ENCODE measurements around the gene MRPS6. TPM values are rescaled to one million over a fixed set of nuclear protein-coding genes. Genes with fewer than 3 reads are reported as not detected.

The MRPS6 gene
- total RNA-seq, 1 experiment from 2014 or later = 115 TPM

GRCh38 chr21:34174470-34174869 is 101.1 kb downstream of the MRPS6 start:
- TF ChIP-seq EZH2 (IDR thresholded peaks at IDR 0.05; ENCODE audit: borderline replicate concordance, low read depth, low read length, poor library complexity, severe bottlenecking) (no peak), CTCF (conservative IDR thresholded peaks at IDR 0.05; ENCODE audit: low read depth, low read length) (no peak)
- BruUV-seq (replicated peaks) = no TSS peak
- H3K27ac ChIP-seq (ENCODE audit: low read depth, low read length, poor library complexity, severe bottlenecking) = no peak overlapping the region
- H3K4me3 ChIP-seq (ENCODE audit: low read depth, low read length, poor library complexity, severe bottlenecking) = no peak overlapping the region
- H3K4me1 ChIP-seq (ENCODE audit: insufficient read depth, low read length, poor library complexity, severe bottlenecking) = no peaks in the 10 kb centered on the region
- ChIA-PET CTCF (no interaction called here), POLR2A (ENCODE audit: low non-redundant PET) (no interaction called here)
- peaks cover 13% of the 10 kb centered on the region for H3K9me3 ChIP-seq (ENCODE audit: low read depth, low read length, poor library complexity, severe bottlenecking)
- H3K36me3 ChIP-seq (ENCODE audit: insufficient read depth, low read length, poor library complexity, severe bottlenecking) = no peaks in the 10 kb centered on the region
- intact Hi-C loops (cut with micrococcal nuclease; ENCODE audit: unreplicated experiment) = no loop called here
- H3K27me3 ChIP-seq (replicated peaks; ENCODE audit: insufficient read depth, low read depth, low read length, poor library complexity) = no peaks in the 10 kb centered on the region
- no peak for DNase-seq (ENCODE audit: low spot score)

- DNase-seq (ENCODE audit: low spot score) = no peak
- ChIA-PET POLR2A (ENCODE audit: low non-redundant PET) (no interaction called here), CTCF (no interaction called here)
- Histone ChIP-seq H3K4me3 (ENCODE audit: low read depth, low read length, poor library complexity, severe bottlenecking) (no peak overlapping the region), H3K4me1 (ENCODE audit: insufficient read depth, low read length, poor library complexity, severe bottlenecking) (no peaks in the 10 kb centered on the region), H3K27ac (ENCODE audit: low read depth, low read length, poor library complexity, severe bottlenecking) (no peak overlapping the region), H3K36me3 (ENCODE audit: insufficient read depth, low read length, poor library complexity, severe bottlenecking) (no peaks in the 10 kb centered on the region), H3K27me3 (replicated peaks; ENCODE audit: insufficient read depth, low read depth, low read length, poor library complexity) (no peaks in the 10 kb centered on the region), H3K9me3 (ENCODE audit: low read depth, low read length, poor library complexity, severe bottlenecking) (peaks cover 13% of the 10 kb centered on the region)
- no TSS peak for BruUV-seq (replicated peaks)
- intact Hi-C loops (cut with micrococcal nuclease; ENCODE audit: unreplicated experiment) = no loop called here
- TF ChIP-seq EZH2 (IDR thresholded peaks at IDR 0.05; ENCODE audit: borderline replicate concordance, low read depth, low read length, poor library complexity, severe bottlenecking) (no peak), CTCF (conservative IDR thresholded peaks at IDR 0.05; ENCODE audit: low read depth, low read length) (no peak)
Measured at GRCh38 chr21:34176448-34176847, 103.1 kb downstream of the MRPS6 start.

- no TSS peak for BruUV-seq (replicated peaks)
- TF ChIP-seq EZH2 (IDR thresholded peaks at IDR 0.05; ENCODE audit: borderline replicate concordance, low read depth, low read length, poor library complexity, severe bottlenecking) (no peak), CTCF (conservative IDR thresholded peaks at IDR 0.05; ENCODE audit: low read depth, low read length) (no peak)
Measured at GRCh38 chr21:34177919-34178567, 104.7 kb downstream of the MRPS6 start.

More at GRCh38 chr21:34177919-34178567, 104.7 kb downstream of the MRPS6 start:
- no peak for DNase-seq (ENCODE audit: low spot score)
- H3K4me3 ChIP-seq (ENCODE audit: low read depth, low read length, poor library complexity, severe bottlenecking) = no peak overlapping the region
- H3K36me3 ChIP-seq (ENCODE audit: insufficient read depth, low read length, poor library complexity, severe bottlenecking) = no peaks in the 10 kb centered on the region
- H3K9me3 ChIP-seq (ENCODE audit: low read depth, low read length, poor library complexity, severe bottlenecking) = peaks cover 3% of the 10 kb centered on the region
- ChIA-PET POLR2A (ENCODE audit: low non-redundant PET) (interaction anchor here (0.7 kb wide), 1 partner anchor 1618 kb away, joined by 3 read pairs; no protein-coding TSS in a partner anchor), CTCF (no interaction called here)
- no peaks in the 10 kb centered on the region for H3K27me3 ChIP-seq (replicated peaks; ENCODE audit: insufficient read depth, low read depth, low read length, poor library complexity)
- no peak overlapping the region for H3K27ac ChIP-seq (ENCODE audit: low read depth, low read length, poor library complexity, severe bottlenecking)
- H3K4me1 ChIP-seq (ENCODE audit: insufficient read depth, low read length, poor library complexity, severe bottlenecking) = no peaks in the 10 kb centered on the region
- intact Hi-C loops (cut with micrococcal nuclease; ENCODE audit: unreplicated experiment) = no loop called here
